C4-2B (cell line): ENCODE data around the gene TTLL6.
A peak's percentile ranks its signal among the peaks of the same experiment; 100 is the strongest.

Experiments used
- H3K27ac ChIP-seq: fragments of 450-650 bp; 2 replicates; pipeline ENCODE4 v1.5.1; 2017
- CTCF ChIP-seq: fragments of 450-650 bp; conservative IDR thresholded peaks from 2 replicates; pipeline ENCODE4 v1.5.1; 2017; ENCODE audit warnings: mild to moderate bottlenecking
- ZFX ChIP-seq: fragments of 450-650 bp; IDR thresholded peaks from 2 replicates; pipeline ENCODE4 v1.6.1; 2017

Gene TTLL6

DNA sequence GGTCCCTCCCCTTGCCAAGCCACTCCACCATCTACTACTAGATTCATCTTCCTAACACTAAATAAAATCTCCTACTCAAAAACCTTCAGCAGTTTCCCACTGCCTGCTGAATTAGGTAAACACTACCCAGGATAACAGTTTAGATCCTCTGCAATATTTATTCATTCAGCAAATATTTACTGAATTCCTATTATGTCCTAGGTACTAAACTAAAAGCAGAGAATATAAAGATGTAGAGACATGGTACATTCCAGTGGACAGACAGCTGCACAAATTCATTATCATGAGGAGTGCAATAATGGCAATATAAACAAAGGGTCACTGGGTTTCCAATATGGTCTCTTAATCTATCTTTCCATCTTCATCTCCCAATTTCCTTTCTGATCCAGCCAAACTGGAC, 57.7 kb downstream of the TTLL6 start:
- H3K27ac ChIP-seq: peak overlapping the region; percentile 99
- TF ChIP-seq ZFX (no peak), CTCF (no peak)

- TF ChIP-seq ZFX (no peak), CTCF (no peak)
These were observed 59.5 kb downstream of the TTLL6 start for GRCh38 chr17:48757524-48757961.

DNA sequence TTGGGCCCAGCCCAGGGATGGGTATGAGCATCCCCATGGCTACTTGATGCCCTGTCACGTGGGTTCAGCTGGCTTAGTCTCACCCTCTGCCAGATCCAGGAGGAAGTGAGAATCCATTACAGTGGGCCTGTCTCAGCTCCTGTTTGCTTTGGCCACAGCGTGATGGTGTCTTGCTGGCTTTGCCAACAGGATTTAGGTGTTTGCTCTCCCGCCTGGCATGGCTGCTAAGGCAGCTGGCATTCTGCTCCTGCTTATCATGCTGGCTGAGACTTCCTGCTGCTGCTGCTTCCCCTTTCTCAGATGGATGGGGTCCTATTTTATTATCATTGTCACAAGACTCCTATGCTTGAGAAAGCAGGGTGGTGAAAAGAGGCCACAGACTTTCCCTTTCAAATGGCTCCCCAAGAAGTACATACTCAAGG, 60.2 kb downstream of the TTLL6 start:
- TF ChIP-seq ZFX (no peak), CTCF (no peak)
- H3K27ac ChIP-seq: peak overlapping the region; percentile 99

More at GRCh38 chr17:48757524-48757961, 59.5 kb downstream of the TTLL6 start:
- peak overlapping the region; percentile 99 for H3K27ac ChIP-seq

GRCh38 chr17:48755356-48755755, 61.7 kb downstream of the TTLL6 start:
- TF ChIP-seq ZFX (no peak), CTCF (no peak)
- H3K27ac ChIP-seq: peak overlapping the region; percentile 91

GRCh38 chr17:48754500-48755261, 62.3 kb downstream of the TTLL6 start:
- TF ChIP-seq ZFX: no peak
- no peak for TF ChIP-seq CTCF
- peak overlapping the region; percentile 91 for H3K27ac ChIP-seq

GRCh38 chr17:48753794-48754499, 63.1 kb downstream of the TTLL6 start:
- no peak for TF ChIP-seq CTCF
- TF ChIP-seq ZFX: no peak
- peak overlapping the region; percentile 91 for H3K27ac ChIP-seq
